GM12878 (cell line): ENCODE data around the gene KLC4. TPM values are rescaled to one million over a fixed set of nuclear protein-coding genes. Genes with fewer than 3 reads are reported as not detected.

Source experiments
- LARP7 ChIP-seq: fragments of 450-650 bp; IDR thresholded peaks from 2 replicates; pipeline ENCODE4 v1.6.1; 2017; ENCODE audit warnings: mild to moderate bottlenecking
- MLLT1 ChIP-seq: fragments of 450-650 bp; IDR thresholded peaks from 2 replicates; pipeline ENCODE4 v1.6.1; 2016; ENCODE audit warnings: mild to moderate bottlenecking
- MXI1 ChIP-seq: fragments of 150-350 bp; IDR thresholded peaks from 2 replicates; pipeline ENCODE4 v1.6.1; 2011; ENCODE audit warnings: low read depth, mild to moderate bottlenecking, inconsistent platforms, low read length, improper control_type of control experiment
- RCOR1 ChIP-seq: conservative IDR thresholded peaks from 2 replicates; pipeline ENCODE4 v1.6.1; 2012; ENCODE audit warnings: low read depth, low read length, improper control_type of control experiment
- USF1 ChIP-seq: IDR thresholded peaks from 2 replicates; pipeline ENCODE4 v1.6.1; 2011; ENCODE audit warnings: borderline replicate concordance, low read depth, mild to moderate bottlenecking, moderate library complexity, mixed read lengths, low read length; ENCODE audit not compliant: insufficient read depth; ENCODE audit errors: extremely low read length
- ZBTB4 ChIP-seq: fragments of 450-650 bp; formaldehyde crosslinking; IDR thresholded peaks from 2 replicates; pipeline ENCODE4 v1.4.0; 2022; ENCODE audit warnings: mild to moderate bottlenecking, moderate library complexity
- polyA plus RNA-seq, 11 experiments: library from polyadenylated mRNA; depleted of rRNA in 4 of 11; unstranded in 6 of 11; stranded (reverse) in 5 of 11; fragments of >200 nt; fragmentation: Nextera tagmentation in 4 of 11; fragmentation: Illumina TruSeq in 1 of 11; extraction: Ambion mirVana in 4 of 11; extraction: Trizol in 1 of 11; gene quantifications; 1 replicate in 1 of 11; 2 replicates in 10 of 11; pipeline versions ENCODE4 v1.2.1 to v1.2.3, GENCODE V29; 2011 to 2016; ENCODE audit warnings: inconsistent platforms in 2 of 11, missing spikeins in 2 of 11, low read depth in 1 of 11
- total RNA-seq, 4 experiments: library from RNA; depleted of rRNA in 3 of 4; stranded (reverse); fragments of >200 nt in 3 of 4; fragmentation: Illumina TruSeq in 1 of 4; extraction: Trizol in 1 of 4; gene quantifications; 2 replicates each; pipeline versions ENCODE4 v1.2.1 to v1.2.3, GENCODE V29; 2013 to 2021

Gene KLC4
- total and polyA plus RNA-seq, 10 of the 15 experiments (the other 5 are each of a cell fraction or from before 2014, with no cell fraction given) = 0.90 to 13.4 (median 6.9) TPM

- TF ChIP-seq ZBTB4 (CRISPR knock-in tag) = no peak
- TF ChIP-seq RCOR1 = no peak
- TF ChIP-seq LARP7 = no peak
- TF ChIP-seq MXI1 = no peak
- TF ChIP-seq MLLT1 = no peak
- TF ChIP-seq USF1 = no peak
Observed at GRCh38 chr6:43093436-43094289, 34.2 kb downstream of the KLC4 start (continued).
